NCI-H1105 treated with DMSO at 0.1 percent for 48 hours (cell line): ENCODE results near the gene NCAPH2.
A peak's percentile ranks its signal among the peaks of the same experiment; 100 is the strongest.
"Not testable (repeated sequence)": the region's sequence is repeated elsewhere in the genome, so short reads cannot be mapped to it uniquely, and the experiment has no call there.

Experiments
- DNase-seq: peaks from one replicate; lab custom pipeline; 2025; lab: John Stamatoyannopoulos, UW

NCAPH2 gene

GRCh38 chr22:50530877-50531545, 23.0 kb downstream of the NCAPH2 start:
- DNase-seq = peak; percentile 53

- peak; percentile 34 for DNase-seq
These were observed 23.5 kb downstream of the NCAPH2 start for GRCh38 chr22:50531546-50531961.

GRCh38 chr22:50531962-50532674, 24.1 kb downstream of the NCAPH2 start:
- peak; percentile 29 for DNase-seq

GRCh38 chr22:50532824-50533796, 25.1 kb downstream of the NCAPH2 start:
- no peak for DNase-seq

GRCh38 chr22:50533856-50534711, 26.1 kb downstream of the NCAPH2 start:
- DNase-seq = not testable (repeated sequence)

- no peak for DNase-seq
These were observed 27.1 kb downstream of the NCAPH2 start for GRCh38 chr22:50535113-50535512.

- DNase-seq = no peak
These were observed 28.2 kb downstream of the NCAPH2 start for GRCh38 chr22:50536226-50536625.

GRCh38 chr22:50537765-50538164, 29.7 kb downstream of the NCAPH2 start:
- DNase-seq = no peak

GRCh38 chr22:50540381-50540780, 32.4 kb downstream of the NCAPH2 start:
- no peak for DNase-seq

GRCh38 chr22:50541667-50542026, 33.6 kb downstream of the NCAPH2 start:
- not testable (repeated sequence) for DNase-seq

GRCh38 chr22:50542416-50542927, 34.4 kb downstream of the NCAPH2 start:
- no peak for DNase-seq

- DNase-seq = no peak
These were observed 36.2 kb downstream of the NCAPH2 start for GRCh38 chr22:50544078-50544745.

GRCh38 chr22:50544746-50545253, 36.8 kb downstream of the NCAPH2 start:
- no peak for DNase-seq

- no peak for DNase-seq
These were observed 37.7 kb downstream of the NCAPH2 start, which contains the start of gene KLHDC7B for GRCh38 chr22:50545522-50546325. Gene KLHDC7B (plus strand): TSS chr22:50545899. CDS start chr22:50546244, 345 bp downstream.

GRCh38 chr22:50546326-50547262, 38.6 kb downstream of the NCAPH2 start:
- DNase-seq = no peak

GRCh38 chr22:50547263-50547985, 39.4 kb downstream of the NCAPH2 start:
- DNase-seq = no peak

GRCh38 chr22:50548040-50548920, 40.3 kb downstream of the NCAPH2 start:
- no peak for DNase-seq
